Body of pancreas (tissue), 4 donors: ENCODE measurements around the gene RAC2.

Source experiments
- POLR2A ChIP-seq, 3 donors: fragments of 450-650 bp; IDR thresholded peaks; one replicate each; pipeline ENCODE4 v1.6.1; 2016; ENCODE audit warnings: antibody characterized with exemption in 3 of 3, mild to moderate bottlenecking in 2 of 3
- TF ChIP-seq, protein P1 (sequence below), 7 experiments: fragments of 450-650 bp in 4 of 7; fragments of 200-600 bp in 3 of 7; sonication (generic) in 3 of 7; IDR thresholded peaks; one replicate each; pipeline ENCODE4 v1.5.1; 2016 to 2019; ENCODE audit warnings: antibody characterized with exemption in 7 of 7

DNA sequence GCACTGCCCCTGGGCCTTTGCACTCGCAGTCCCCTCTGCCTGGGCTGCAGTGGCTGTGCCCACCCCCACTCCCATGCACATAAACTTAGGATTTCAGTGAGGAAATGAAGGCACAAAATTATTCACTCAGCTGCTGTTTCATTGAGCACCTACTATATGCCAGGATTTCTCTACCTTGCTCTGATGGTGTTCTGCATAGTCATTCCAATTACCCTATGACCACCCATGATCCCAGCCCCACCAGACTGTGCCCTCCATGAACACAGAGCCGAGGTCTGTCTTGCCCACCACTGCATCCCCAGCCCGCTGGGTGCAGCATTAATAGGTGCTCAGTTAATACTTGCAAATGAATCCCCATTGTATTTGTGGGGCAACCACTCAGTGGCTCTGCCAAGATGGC is 49.1 kb upstream of the RAC2 start:
- TF ChIP-seq, protein P1, sequence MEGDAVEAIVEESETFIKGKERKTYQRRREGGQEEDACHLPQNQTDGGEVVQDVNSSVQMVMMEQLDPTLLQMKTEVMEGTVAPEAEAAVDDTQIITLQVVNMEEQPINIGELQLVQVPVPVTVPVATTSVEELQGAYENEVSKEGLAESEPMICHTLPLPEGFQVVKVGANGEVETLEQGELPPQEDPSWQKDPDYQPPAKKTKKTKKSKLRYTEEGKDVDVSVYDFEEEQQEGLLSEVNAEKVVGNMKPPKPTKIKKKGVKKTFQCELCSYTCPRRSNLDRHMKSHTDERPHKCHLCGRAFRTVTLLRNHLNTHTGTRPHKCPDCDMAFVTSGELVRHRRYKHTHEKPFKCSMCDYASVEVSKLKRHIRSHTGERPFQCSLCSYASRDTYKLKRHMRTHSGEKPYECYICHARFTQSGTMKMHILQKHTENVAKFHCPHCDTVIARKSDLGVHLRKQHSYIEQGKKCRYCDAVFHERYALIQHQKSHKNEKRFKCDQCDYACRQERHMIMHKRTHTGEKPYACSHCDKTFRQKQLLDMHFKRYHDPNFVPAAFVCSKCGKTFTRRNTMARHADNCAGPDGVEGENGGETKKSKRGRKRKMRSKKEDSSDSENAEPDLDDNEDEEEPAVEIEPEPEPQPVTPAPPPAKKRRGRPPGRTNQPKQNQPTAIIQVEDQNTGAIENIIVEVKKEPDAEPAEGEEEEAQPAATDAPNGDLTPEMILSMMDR (IDR thresholded peaks at IDR 0.05) = no peak
- no peak for TF ChIP-seq POLR2A (IDR thresholded peaks at IDR 0.05)
